ENCODE results near the gene ZNF358.

ZNF358 gene

GRCh38 chr19:7545300-7545699 is 29.4 kb downstream of the ZNF358 start:
- Histone ChIP-seq H3K27me3 (replicated peaks; ENCODE audit: control insufficient read depth, insufficient read depth, low read length, poor library complexity, severe bottlenecking) (no peaks in the 10 kb centered on the region), H3K4me3 (ENCODE audit: insufficient read depth, low read depth, low read length, poor library complexity, severe bottlenecking) (no peak overlapping the region), H3K27ac (ENCODE audit: insufficient read depth, low read length, poor library complexity, severe bottlenecking) (no peak overlapping the region), H3K9me3 (ENCODE audit: control insufficient read depth, low read length) (no peaks in the 10 kb centered on the region), H3K36me3 (ENCODE audit: control insufficient read depth, insufficient read depth, low read length) (peaks cover 39% of the 10 kb centered on the region), H3K4me1 (ENCODE audit: control insufficient read depth, insufficient read depth, low read length, poor library complexity, severe bottlenecking) (no peaks in the 10 kb centered on the region)
- DNase-seq, result no peak

GRCh38 chr19:7545904-7546303 is 30.0 kb downstream of the ZNF358 start:
- Histone ChIP-seq H3K27ac (ENCODE audit: insufficient read depth, low read length, poor library complexity, severe bottlenecking) (no peak overlapping the region), H3K4me1 (ENCODE audit: control insufficient read depth, insufficient read depth, low read length, poor library complexity, severe bottlenecking) (no peaks in the 10 kb centered on the region), H3K27me3 (replicated peaks; ENCODE audit: control insufficient read depth, insufficient read depth, low read length, poor library complexity, severe bottlenecking) (no peaks in the 10 kb centered on the region), H3K9me3 (ENCODE audit: control insufficient read depth, low read length) (no peaks in the 10 kb centered on the region), H3K4me3 (ENCODE audit: insufficient read depth, low read depth, low read length, poor library complexity, severe bottlenecking) (no peak overlapping the region), H3K36me3 (ENCODE audit: control insufficient read depth, insufficient read depth, low read length) (peaks cover 39% of the 10 kb centered on the region)
- no peak for DNase-seq

- H3K27ac ChIP-seq (ENCODE audit: insufficient read depth, low read length, poor library complexity, severe bottlenecking), result no peak overlapping the region
Measured at GRCh38 chr19:7547159-7547558, 31.3 kb downstream of the ZNF358 start.

GRCh38 chr19:7549429-7550148 is 33.7 kb downstream of the ZNF358 start:
- Histone ChIP-seq H3K36me3 (ENCODE audit: control insufficient read depth, insufficient read depth, low read length) (peaks cover 25% of the 10 kb centered on the region), H3K4me1 (ENCODE audit: control insufficient read depth, insufficient read depth, low read length, poor library complexity, severe bottlenecking) (no peaks in the 10 kb centered on the region), H3K27me3 (replicated peaks; ENCODE audit: control insufficient read depth, insufficient read depth, low read length, poor library complexity, severe bottlenecking) (no peaks in the 10 kb centered on the region), H3K4me3 (ENCODE audit: insufficient read depth, low read depth, low read length, poor library complexity, severe bottlenecking) (no peak overlapping the region), H3K27ac (ENCODE audit: insufficient read depth, low read length, poor library complexity, severe bottlenecking) (no peak overlapping the region), H3K9me3 (ENCODE audit: control insufficient read depth, low read length) (no peaks in the 10 kb centered on the region)
- no peak for DNase-seq

More at GRCh38 chr19:7547159-7547558, 31.3 kb downstream of the ZNF358 start:
- no peak for DNase-seq
- H3K36me3 ChIP-seq (ENCODE audit: control insufficient read depth, insufficient read depth, low read length), result peaks cover 26% of the 10 kb centered on the region
- no peaks in the 10 kb centered on the region for H3K4me1 ChIP-seq (ENCODE audit: control insufficient read depth, insufficient read depth, low read length, poor library complexity, severe bottlenecking)
- H3K9me3 ChIP-seq (ENCODE audit: control insufficient read depth, low read length), result no peaks in the 10 kb centered on the region
- H3K4me3 ChIP-seq (ENCODE audit: insufficient read depth, low read depth, low read length, poor library complexity, severe bottlenecking), result no peak overlapping the region
- no peaks in the 10 kb centered on the region for H3K27me3 ChIP-seq (replicated peaks; ENCODE audit: control insufficient read depth, insufficient read depth, low read length, poor library complexity, severe bottlenecking)

- peaks cover 29% of the 10 kb centered on the region for H3K36me3 ChIP-seq (ENCODE audit: control insufficient read depth, insufficient read depth, low read length)
- no peak for DNase-seq
- H3K27ac ChIP-seq (ENCODE audit: insufficient read depth, low read length, poor library complexity, severe bottlenecking), result no peak overlapping the region
- H3K4me1 ChIP-seq (ENCODE audit: control insufficient read depth, insufficient read depth, low read length, poor library complexity, severe bottlenecking), result no peaks in the 10 kb centered on the region
- no peaks in the 10 kb centered on the region for H3K9me3 ChIP-seq (ENCODE audit: control insufficient read depth, low read length)
- H3K27me3 ChIP-seq (replicated peaks; ENCODE audit: control insufficient read depth, insufficient read depth, low read length, poor library complexity, severe bottlenecking), result no peaks in the 10 kb centered on the region
- no peak overlapping the region for H3K4me3 ChIP-seq (ENCODE audit: insufficient read depth, low read depth, low read length, poor library complexity, severe bottlenecking)
Measured at GRCh38 chr19:7550169-7550770, 34.4 kb downstream of the ZNF358 start.

- Histone ChIP-seq H3K9me3 (ENCODE audit: control insufficient read depth, low read length) (no peaks in the 10 kb centered on the region), H3K27ac (ENCODE audit: insufficient read depth, low read length, poor library complexity, severe bottlenecking) (no peak overlapping the region), H3K27me3 (replicated peaks; ENCODE audit: control insufficient read depth, insufficient read depth, low read length, poor library complexity, severe bottlenecking) (no peaks in the 10 kb centered on the region), H3K36me3 (ENCODE audit: control insufficient read depth, insufficient read depth, low read length) (peaks cover 36% of the 10 kb centered on the region), H3K4me3 (ENCODE audit: insufficient read depth, low read depth, low read length, poor library complexity, severe bottlenecking) (no peak overlapping the region), H3K4me1 (ENCODE audit: control insufficient read depth, insufficient read depth, low read length, poor library complexity, severe bottlenecking) (no peaks in the 10 kb centered on the region)
- DNase-seq, result no peak
Measured at GRCh38 chr19:7550987-7551761, 35.3 kb downstream of the ZNF358 start.

- Histone ChIP-seq H3K36me3 (ENCODE audit: control insufficient read depth, insufficient read depth, low read length) (peaks cover 49% of the 10 kb centered on the region), H3K27ac (ENCODE audit: insufficient read depth, low read length, poor library complexity, severe bottlenecking) (no peak overlapping the region), H3K4me3 (ENCODE audit: insufficient read depth, low read depth, low read length, poor library complexity, severe bottlenecking) (no peak overlapping the region), H3K9me3 (ENCODE audit: control insufficient read depth, low read length) (no peaks in the 10 kb centered on the region), H3K27me3 (replicated peaks; ENCODE audit: control insufficient read depth, insufficient read depth, low read length, poor library complexity, severe bottlenecking) (no peaks in the 10 kb centered on the region), H3K4me1 (ENCODE audit: control insufficient read depth, insufficient read depth, low read length, poor library complexity, severe bottlenecking) (no peaks in the 10 kb centered on the region)
- no peak for DNase-seq
Measured at GRCh38 chr19:7552781-7553180, 36.9 kb downstream of the ZNF358 start.

- H3K27me3 ChIP-seq (replicated peaks; ENCODE audit: control insufficient read depth, insufficient read depth, low read length, poor library complexity, severe bottlenecking), result no peaks in the 10 kb centered on the region
- H3K9me3 ChIP-seq (ENCODE audit: control insufficient read depth, low read length), result no peaks in the 10 kb centered on the region
- no peak overlapping the region for H3K4me3 ChIP-seq (ENCODE audit: insufficient read depth, low read depth, low read length, poor library complexity, severe bottlenecking)
- DNase-seq, result no peak
- no peaks in the 10 kb centered on the region for H3K4me1 ChIP-seq (ENCODE audit: control insufficient read depth, insufficient read depth, low read length, poor library complexity, severe bottlenecking)
- peaks cover 61% of the 10 kb centered on the region for H3K36me3 ChIP-seq (ENCODE audit: control insufficient read depth, insufficient read depth, low read length)
- no peak overlapping the region for H3K27ac ChIP-seq (ENCODE audit: insufficient read depth, low read length, poor library complexity, severe bottlenecking)
Measured at GRCh38 chr19:7554565-7554964, 38.7 kb downstream of the ZNF358 start.

- H3K27me3 ChIP-seq (replicated peaks; ENCODE audit: control insufficient read depth, insufficient read depth, low read length, poor library complexity, severe bottlenecking), result no peaks in the 10 kb centered on the region
- DNase-seq, result no peak
- no peak overlapping the region for H3K4me3 ChIP-seq (ENCODE audit: insufficient read depth, low read depth, low read length, poor library complexity, severe bottlenecking)
- peaks cover 55% of the 10 kb centered on the region for H3K36me3 ChIP-seq (ENCODE audit: control insufficient read depth, insufficient read depth, low read length)
- H3K4me1 ChIP-seq (ENCODE audit: control insufficient read depth, insufficient read depth, low read length, poor library complexity, severe bottlenecking), result no peaks in the 10 kb centered on the region
- no peaks in the 10 kb centered on the region for H3K9me3 ChIP-seq (ENCODE audit: control insufficient read depth, low read length)
- H3K27ac ChIP-seq (ENCODE audit: insufficient read depth, low read length, poor library complexity, severe bottlenecking), result no peak overlapping the region
Measured at GRCh38 chr19:7554990-7555864, 39.3 kb downstream of the ZNF358 start.
